ENCODE results near the gene SLC22A23. TPM values are rescaled to one million over a fixed set of nuclear protein-coding genes. Genes with fewer than 3 reads are reported as not detected.

Gene SLC22A23
- total and polyA plus RNA-seq, 2 experiments from 2014 or later: 6.1 to 38.3 TPM

DNA sequence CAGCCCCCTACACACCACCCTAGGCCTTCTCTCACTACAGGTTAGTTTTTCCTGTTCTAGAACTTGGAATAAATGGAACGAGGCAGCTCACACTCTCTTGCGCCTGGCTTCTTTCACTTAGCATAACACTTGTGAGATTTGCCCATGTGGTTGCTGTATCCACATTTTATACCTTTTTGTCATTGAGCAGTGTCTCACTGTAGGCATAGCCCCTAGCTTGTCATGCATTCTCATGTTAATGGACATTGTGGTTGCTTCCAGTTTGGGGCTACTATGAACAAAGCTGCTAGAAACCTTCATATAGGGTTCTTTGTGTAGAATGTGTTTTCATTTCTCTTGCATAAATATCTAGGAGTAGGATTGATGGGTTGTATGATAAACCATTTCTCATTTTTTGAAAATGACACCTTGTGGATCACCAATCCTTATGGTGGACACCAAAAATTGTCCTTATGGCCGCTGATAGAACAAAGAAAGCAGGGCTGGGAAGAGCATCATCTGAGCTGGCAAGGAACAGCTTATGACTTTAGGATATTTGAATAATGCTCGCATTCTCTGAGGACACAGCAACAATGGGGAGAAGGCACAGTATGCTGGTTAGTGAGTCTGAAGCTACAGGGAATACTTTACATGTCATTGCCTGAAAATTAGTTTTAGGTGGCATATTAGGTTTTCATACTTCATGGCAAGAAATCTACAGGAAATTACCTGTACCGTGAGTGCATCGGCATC, 9.8 kb upstream of the SLC22A23 start (continued):
- no peak for TF ChIP-seq ZNF462 (CRISPR knock-in tag; IDR thresholded peaks at IDR 0.05)
- TF ChIP-seq, protein P1, sequence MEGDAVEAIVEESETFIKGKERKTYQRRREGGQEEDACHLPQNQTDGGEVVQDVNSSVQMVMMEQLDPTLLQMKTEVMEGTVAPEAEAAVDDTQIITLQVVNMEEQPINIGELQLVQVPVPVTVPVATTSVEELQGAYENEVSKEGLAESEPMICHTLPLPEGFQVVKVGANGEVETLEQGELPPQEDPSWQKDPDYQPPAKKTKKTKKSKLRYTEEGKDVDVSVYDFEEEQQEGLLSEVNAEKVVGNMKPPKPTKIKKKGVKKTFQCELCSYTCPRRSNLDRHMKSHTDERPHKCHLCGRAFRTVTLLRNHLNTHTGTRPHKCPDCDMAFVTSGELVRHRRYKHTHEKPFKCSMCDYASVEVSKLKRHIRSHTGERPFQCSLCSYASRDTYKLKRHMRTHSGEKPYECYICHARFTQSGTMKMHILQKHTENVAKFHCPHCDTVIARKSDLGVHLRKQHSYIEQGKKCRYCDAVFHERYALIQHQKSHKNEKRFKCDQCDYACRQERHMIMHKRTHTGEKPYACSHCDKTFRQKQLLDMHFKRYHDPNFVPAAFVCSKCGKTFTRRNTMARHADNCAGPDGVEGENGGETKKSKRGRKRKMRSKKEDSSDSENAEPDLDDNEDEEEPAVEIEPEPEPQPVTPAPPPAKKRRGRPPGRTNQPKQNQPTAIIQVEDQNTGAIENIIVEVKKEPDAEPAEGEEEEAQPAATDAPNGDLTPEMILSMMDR (conservative IDR thresholded peaks at IDR 0.05; ENCODE audit: low read depth in 2 of 2): no peak
- no peak for TF ChIP-seq STAT1 (IDR thresholded peaks at IDR 0.05; ENCODE audit: unreplicated experiment)
- no peak for TF ChIP-seq CREB1 (CRISPR knock-in tag; IDR thresholded peaks at IDR 0.05; ENCODE audit: low read depth)
- TF ChIP-seq, protein P2, sequence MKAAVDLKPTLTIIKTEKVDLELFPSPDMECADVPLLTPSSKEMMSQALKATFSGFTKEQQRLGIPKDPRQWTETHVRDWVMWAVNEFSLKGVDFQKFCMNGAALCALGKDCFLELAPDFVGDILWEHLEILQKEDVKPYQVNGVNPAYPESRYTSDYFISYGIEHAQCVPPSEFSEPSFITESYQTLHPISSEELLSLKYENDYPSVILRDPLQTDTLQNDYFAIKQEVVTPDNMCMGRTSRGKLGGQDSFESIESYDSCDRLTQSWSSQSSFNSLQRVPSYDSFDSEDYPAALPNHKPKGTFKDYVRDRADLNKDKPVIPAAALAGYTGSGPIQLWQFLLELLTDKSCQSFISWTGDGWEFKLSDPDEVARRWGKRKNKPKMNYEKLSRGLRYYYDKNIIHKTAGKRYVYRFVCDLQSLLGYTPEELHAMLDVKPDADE (IDR thresholded peaks at IDR 0.05): no peak
- no peak for TF ChIP-seq JUNB (IDR thresholded peaks at IDR 0.05; ENCODE audit: unreplicated experiment)
- TF ChIP-seq ZNF114 (CRISPR knock-in tag; IDR thresholded peaks at IDR 0.05): no peak
- no peak for TF ChIP-seq POLR2AphosphoS5 (IDR thresholded peaks at IDR 0.05; ENCODE audit: low read depth)
- no peak for TF ChIP-seq ZNF331 (CRISPR knock-in tag; IDR thresholded peaks at IDR 0.05; ENCODE audit: low read depth)
